Ishikawa (cell line): ENCODE measurements around the gene SWT1.

Experiments used
- CEBPB ChIP-seq: IDR thresholded peaks from 2 replicates; pipeline ENCODE4 v1.6.1; 2012
- CREB1 ChIP-seq: IDR thresholded peaks from 2 replicates; pipeline ENCODE4 v1.6.1; 2012; ENCODE audit warnings: low read depth
- EGR1 ChIP-seq: IDR thresholded peaks from 2 replicates; pipeline ENCODE4 v1.6.1; 2012
- EP300 ChIP-seq: IDR thresholded peaks from 2 replicates; pipeline ENCODE4 v1.6.1; 2012; ENCODE audit warnings: borderline replicate concordance
- FOXM1 ChIP-seq: IDR thresholded peaks from 2 replicates; pipeline ENCODE4 v1.6.1; 2012; ENCODE audit warnings: low read depth, borderline replicate concordance
- MAX ChIP-seq: IDR thresholded peaks from 2 replicates; pipeline ENCODE4 v1.6.1; 2012
- NFIC ChIP-seq: IDR thresholded peaks from 2 replicates; pipeline ENCODE4 v1.6.1; 2012
- RAD21 ChIP-seq: IDR thresholded peaks from 2 replicates; pipeline ENCODE4 v1.6.1; 2012; ENCODE audit warnings: low read depth
- REST ChIP-seq: IDR thresholded peaks from 2 replicates; pipeline ENCODE4 v1.6.1; 2012; ENCODE audit warnings: low read depth, mild to moderate bottlenecking
- TCF12 ChIP-seq: IDR thresholded peaks from 2 replicates; pipeline ENCODE4 v1.6.1; 2012; ENCODE audit warnings: low read depth
- TEAD4 ChIP-seq: IDR thresholded peaks from 2 replicates; pipeline ENCODE4 v1.6.1; 2012
- YY1 ChIP-seq: IDR thresholded peaks from 2 replicates; pipeline ENCODE4 v1.6.1; 2012; ENCODE audit warnings: low read depth
- TF ChIP-seq, protein P1 (sequence below): IDR thresholded peaks from 2 replicates; pipeline ENCODE4 v1.6.1; 2012

DNA sequence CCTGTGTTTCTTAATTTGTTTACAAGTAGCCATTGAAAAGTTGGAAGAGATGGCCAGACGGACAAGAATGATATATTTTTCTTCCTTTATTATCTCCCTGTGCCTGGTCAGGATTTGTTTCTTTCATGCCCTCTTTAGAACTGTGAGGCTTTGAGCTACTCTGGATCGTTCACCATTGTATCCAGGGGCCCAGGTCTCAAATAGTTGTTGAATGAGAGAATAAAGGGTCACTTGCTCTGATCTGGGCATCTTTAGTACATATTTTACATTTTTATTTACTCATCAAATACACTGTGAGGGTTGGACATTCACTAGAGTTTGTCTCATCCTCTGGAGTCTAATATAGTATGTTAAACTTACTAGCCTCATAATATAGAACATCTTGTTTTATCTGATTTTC lies 111.4 kb downstream of the SWT1 start:
- no peak for TF ChIP-seq FOXM1
- no peak for TF ChIP-seq EGR1
- no peak for TF ChIP-seq MAX
- TF ChIP-seq EP300: no peak
- TF ChIP-seq RAD21: no peak
- TF ChIP-seq CREB1: no peak
- TF ChIP-seq REST: no peak
- no peak for TF ChIP-seq TCF12
- TF ChIP-seq CEBPB: no peak
- no peak for TF ChIP-seq TEAD4
- TF ChIP-seq YY1: no peak
- TF ChIP-seq, protein P1, sequence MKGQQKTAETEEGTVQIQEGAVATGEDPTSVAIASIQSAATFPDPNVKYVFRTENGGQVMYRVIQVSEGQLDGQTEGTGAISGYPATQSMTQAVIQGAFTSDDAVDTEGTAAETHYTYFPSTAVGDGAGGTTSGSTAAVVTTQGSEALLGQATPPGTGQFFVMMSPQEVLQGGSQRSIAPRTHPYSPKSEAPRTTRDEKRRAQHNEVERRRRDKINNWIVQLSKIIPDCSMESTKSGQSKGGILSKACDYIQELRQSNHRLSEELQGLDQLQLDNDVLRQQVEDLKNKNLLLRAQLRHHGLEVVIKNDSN: no peak
- TF ChIP-seq NFIC: no peak
